HPDE6-E6E7 (cell line): ENCODE results near the gene STK32C.
"Not testable (repeated sequence)": the region's sequence is repeated elsewhere in the genome, so short reads cannot be mapped to it uniquely, and the experiment has no call there.

Experiments used
- DNase-seq: peaks from one replicate; pipeline ENCODE4 v3.0.0; 2011; ENCODE audit warnings: missing footprints; ENCODE audit errors: extremely low spot score

Gene STK32C

DNA sequence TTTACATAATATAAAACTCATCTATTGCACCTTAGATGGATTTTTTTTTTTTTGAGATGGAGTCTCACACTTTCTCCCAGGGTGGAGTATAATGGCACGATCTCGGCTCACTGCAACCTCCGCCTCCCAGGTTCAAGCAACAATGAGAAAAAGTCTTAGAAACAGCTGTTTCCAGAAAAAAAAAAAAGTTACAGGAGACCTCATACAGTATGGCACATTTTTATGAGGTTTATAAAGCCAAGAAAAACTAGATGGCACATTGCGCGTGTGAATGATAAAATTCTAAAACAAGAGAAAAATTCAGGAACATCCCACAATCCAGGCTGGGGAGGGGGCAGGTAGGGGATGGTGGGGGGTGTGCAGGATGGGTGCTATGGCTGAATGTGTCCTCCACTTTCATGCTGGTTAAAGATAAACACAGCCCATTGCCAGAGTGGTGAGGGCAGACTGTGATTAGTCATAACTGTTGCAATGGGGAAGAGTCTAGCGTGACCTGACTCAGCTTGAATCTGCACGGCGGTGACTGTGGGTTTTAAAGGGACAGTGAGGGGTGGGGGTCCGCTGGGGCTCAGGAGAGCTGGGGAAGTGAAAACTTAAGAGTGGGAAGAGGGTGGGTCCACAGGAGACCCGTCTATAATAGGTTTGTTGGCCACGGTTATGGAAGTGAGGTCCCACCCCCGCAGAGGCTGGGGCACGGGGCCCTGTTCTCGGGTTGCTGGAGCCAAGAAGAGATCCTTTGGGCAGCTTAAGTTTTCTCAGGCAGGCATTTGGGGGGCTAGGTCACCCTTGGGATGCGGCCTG, 12.3 kb upstream of the STK32C start:
- peak; percentile 93 for DNase-seq

DNA sequence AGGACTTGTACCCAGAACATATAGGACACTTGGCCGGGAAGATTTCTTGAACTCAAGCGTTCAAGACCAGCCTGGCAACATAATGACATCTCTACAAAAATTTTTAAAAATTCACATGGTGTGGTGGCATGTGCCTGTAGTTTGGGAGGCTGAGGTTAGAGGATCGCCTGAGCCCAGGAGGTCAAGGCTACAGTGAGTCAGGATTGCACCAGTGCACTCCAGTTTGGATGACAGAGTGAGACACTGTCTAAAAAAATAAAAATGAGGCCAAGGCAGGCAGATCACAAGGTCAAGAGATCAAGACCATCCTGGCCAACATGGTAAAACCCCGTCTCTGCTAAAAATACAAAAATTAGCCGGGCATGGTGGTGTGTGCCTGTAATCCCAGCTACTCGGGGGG, 9.7 kb upstream of the STK32C start:
- not testable (repeated sequence) for DNase-seq

GRCh38 chr10:132316133-132316532, 8.4 kb upstream of the STK32C start:
- DNase-seq, result no peak

GRCh38 chr10:132314881-132315280, 7.1 kb upstream of the STK32C start:
- not testable (repeated sequence) for DNase-seq

- no peak for DNase-seq
Observed at GRCh38 chr10:132314336-132314735, 6.6 kb upstream of the STK32C start.

DNA sequence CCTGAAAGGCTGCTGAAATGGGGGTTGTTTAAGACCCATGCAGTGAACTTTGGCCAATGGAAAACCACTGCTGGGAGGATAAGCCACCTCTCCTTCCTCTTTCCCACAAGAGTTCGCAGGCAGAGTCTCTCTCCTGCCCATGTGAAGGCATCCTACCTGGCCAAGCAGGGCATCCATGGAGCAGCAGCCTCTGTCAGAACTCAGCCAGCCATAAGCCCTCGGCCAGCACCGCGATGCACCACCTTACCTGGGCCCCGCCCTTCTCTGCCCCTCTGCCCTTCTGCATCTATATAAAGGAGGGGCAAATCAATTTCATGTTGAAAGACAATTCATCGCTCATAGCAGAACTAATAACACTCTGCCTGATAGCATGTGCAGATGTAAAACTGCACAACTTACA, 6.1 kb upstream of the STK32C start:
- DNase-seq, result no peak

- no peak for DNase-seq
Observed at GRCh38 chr10:132313305-132313704, 5.6 kb upstream of the STK32C start.

DNA sequence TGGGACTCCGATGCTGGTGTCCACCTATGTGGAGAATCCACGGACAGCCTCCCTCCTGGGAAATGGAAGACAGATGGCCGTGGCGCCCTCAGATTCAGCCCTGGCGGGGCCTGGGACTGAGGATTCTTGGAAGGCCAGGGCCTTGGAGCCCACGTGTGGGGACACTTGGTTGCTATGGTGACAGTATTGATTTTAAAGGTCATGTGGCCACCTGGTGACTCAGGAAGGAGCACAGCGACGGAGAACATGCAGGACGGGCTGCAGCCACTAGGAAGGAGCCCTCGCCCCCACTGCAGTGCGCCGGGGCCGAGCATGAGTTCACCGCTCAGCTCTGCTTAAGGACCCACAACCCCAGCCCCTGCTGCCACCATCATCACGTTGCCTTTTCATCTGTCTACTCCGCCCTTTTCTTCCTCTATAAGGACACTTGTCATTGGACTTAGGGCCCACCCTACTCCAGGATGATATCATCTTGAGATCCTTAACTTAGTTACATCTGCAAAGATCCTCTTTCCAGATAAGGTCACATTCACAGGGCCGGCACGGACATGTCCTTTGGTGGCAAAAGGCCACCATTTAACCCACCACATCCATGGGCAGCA, 3.7 kb upstream of the STK32C start:
- no peak for DNase-seq

DNA sequence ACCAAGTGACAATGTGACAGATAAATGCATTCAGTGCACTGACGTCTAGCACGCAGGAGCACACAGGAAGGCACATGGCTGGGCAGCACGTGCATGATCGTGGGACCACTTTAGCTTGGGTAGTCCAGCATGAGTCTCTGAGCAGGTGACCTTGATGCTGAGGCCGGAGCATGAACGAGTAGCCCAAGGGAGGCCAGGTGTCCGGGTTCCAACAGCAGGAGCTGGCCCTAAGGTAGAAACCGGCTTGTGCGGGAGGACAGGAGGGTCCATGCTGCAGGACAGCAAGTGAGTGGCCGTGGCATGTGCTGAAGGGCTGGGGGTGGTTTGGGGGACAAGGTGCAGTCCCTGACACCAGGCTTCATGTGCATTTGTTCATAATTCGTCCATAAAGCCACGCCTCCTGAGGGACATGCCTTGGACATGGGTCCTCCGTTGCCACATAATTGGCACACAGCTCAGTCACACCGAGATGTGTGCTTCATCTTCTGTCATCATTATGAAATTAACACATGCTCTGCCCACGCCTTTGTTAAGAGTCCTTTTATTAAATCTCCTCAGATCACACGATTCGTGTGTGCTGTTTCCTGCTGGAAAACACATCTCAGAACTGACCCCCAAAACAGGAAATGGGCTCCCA, 3.1 kb upstream of the STK32C start:
- no peak for DNase-seq

DNA sequence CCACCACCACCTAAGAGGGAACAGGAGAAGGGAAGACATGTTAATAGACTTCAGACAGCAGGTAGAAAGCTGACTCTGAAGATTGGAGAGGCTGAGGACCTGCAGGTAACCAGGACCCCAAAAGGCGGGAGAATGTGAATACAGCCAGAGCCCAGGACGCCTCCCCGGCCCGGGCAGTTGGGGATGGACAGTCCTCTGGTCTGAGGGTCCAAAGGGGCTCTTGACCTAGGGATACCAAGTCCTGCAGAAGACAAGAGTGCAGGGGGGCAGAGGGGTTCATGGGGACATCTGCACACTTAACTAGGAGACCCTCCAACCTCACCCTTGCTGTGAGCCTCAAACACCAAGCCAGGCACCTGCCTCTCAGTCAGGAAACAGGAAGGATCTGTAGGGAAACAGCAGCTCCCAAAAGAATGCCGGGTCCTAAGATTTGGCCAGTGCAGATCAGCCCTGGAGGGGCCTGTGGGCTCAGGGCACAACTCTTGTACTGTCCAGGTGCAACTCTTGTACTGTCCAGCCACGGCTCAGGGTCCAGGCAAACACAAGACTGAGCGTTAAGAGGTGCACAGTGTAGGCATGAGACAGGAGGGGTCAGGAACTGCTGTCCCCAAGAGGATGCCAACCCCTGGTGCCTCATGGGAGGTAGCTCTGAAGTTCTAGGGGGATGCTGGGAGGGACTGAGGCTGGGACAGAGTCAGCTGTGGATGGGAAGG, 2.3 kb upstream of the STK32C start:
- no peak for DNase-seq

GRCh38 chr10:132309471-132309865, 1.7 kb upstream of the STK32C start:
- DNase-seq, result no peak

DNA sequence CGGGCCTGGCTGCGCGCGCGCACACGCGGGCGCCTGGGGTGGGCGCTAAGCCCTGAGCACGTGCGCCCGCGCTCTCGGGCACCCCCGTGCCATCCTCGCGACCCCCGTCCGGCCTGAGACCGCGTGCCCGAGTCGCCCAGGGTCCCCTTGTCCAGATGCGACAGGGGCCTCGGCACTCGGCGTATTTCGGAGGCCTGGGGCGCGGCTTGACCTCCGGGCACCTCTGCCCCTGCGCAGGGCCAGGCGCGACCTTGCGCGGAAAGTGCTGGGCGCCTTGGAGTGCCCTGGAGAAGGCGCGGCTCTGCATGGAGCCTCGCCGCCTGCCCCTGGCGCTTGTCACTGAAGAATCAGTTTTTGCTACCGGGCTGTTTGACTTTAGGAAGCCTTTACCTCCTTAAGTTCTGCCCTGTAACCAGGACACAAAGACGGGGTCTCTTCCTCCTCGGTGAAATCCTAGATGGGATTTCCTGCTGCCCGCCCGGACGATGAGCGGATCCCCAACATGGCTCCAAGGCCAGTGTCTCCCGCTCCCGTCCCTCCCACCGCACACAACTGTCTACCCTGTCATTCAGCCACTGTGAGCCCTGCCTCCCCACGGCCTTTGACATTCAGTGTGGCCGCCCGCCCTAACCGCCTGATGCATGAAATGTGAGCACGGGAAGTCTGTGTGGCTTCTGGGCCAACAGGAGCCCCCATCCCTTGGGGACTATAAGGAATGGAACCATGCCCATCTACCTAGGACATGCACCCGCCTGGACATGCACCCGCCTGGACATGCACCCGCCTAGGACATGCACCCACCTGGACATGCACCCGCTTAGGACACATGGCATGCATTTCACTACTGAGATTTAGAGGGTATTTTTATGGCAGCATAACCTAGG, 1.1 kb upstream of the STK32C start:
- DNase-seq, result no peak

- DNase-seq, result no peak
Observed at GRCh38 chr10:132306864-132307751, 642 bp downstream of the STK32C start.

DNA sequence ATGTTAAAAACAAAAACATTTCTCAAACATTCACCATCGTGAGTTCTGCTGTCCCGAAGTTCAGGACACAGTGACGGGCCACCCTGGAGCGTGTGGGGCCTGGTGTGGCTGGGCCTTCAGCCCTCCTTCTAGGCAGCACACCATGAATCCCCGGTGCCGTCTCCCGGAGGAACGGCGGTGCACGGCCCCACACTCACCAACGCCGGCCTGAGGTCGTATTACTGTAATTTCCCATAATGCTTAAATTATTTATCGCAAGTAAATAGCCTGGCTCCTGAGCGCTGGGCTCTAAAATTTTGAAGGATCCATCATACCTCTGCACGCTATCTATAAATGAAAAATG, 1.4 kb downstream of the STK32C start:
- no peak for DNase-seq

DNA sequence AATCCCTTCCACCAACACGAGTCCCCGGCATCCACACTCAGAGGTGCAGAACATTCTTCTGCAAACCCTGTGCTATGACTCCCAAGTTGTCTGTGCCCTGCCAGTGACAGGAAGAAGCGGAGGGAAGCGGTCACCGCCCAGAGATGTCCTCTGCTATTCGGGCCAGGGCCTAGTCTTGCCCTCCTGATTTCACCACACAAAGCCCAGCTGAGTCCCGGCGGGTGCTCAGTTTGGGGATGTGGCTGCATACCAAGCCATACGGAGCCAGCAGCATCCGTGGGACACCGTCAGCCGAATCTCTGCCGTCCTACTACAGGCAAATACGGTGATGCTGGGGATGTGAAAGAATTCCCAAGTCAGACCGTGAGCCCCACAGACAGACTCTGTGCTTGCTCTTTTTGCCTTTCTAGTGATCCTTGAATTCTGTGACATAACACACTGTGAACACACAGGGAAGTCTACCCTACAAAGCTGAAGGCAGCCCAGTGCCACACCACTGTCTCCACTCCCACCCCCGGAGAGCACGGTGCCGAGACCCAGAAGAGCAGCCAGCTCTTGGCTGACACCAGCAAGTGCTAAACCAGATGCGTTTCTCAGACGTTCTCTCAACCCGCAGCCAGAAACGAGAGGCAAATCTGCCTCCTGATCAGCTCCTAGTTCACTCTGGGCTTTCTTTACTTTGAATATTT, 2.0 kb downstream of the STK32C start:
- no peak for DNase-seq

- no peak for DNase-seq
Observed at GRCh38 chr10:132304756-132305509, 2.8 kb downstream of the STK32C start.

DNA sequence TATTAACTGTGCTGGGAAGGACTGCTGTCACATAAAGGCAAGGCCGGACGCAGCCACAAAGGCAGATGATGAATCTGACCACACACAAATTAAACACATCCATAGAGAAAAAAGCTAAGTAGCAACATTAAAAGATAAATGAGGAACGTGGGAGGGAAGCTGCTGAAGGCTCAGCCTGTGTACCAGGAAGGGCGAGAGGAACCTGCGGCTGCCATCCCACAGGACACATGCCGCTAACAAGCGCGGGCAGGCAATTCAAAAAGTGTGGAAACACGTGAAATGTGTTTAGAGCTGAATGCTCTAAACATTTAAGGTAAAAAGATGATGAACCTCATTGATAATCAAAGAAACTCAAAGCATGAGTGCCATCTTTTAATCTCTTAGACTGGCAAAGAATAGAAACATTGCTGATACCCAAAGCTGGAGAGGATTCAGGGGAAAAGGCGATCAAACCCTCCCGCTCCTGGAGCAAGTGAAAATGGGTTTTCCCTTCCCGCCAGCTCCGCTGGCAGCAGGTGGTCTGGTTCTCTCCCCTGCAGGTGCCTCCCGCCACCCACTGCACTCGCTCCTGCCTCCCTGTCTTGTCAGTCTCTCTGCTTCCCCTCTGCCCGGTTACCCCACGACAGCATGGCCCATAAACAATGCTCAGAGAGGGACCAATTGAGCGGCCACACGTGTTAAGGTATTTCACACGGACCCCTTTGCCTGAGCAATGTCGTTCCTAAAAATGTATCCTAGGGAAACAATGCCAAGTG, 4.2 kb downstream of the STK32C start:
- DNase-seq, result no peak
